IMR-90 (cell line): ENCODE measurements around the gene OPTC. TPM values are rescaled to one million over a fixed set of nuclear protein-coding genes. Genes with fewer than 3 reads are reported as not detected.

Experiments
- ATAC-seq: fragments of 200-7000 bp; cut with Tn5 transposase; 2 replicates; pipeline ENCODE4 v1.9.1; 2020; ENCODE audit warnings: low read depth, mild to moderate bottlenecking, moderate library complexity
- BruUV-seq: library from RNA; stranded (reverse); fragments of 400-500 nt; replicated peaks from 2 replicates; lab custom pipeline; 2021; lab: Mats Ljungman, UMichigan
- CTCF ChIA-PET: fragments of 300-600 bp; formaldehyde crosslinking; extraction: SDS; loops from one replicate; lab custom pipeline; 2021; ENCODE audit warnings: antibody characterized with exemption; lab: Yijun Ruan, JAX
- POLR2A ChIA-PET: fragments of 300-600 bp; sonication (Branson Sonifier 250); formaldehyde crosslinking; loops from one replicate; lab custom pipeline; 2022; ENCODE audit warnings: antibody characterized with exemption; ENCODE audit not compliant: unreplicated experiment; lab: Charles Lee
- DNase-seq: peaks from one replicate; pipeline ENCODE4 v3.0.0; 2013
- H2AFZ ChIP-seq: replicated peaks from 2 replicates; pipeline ENCODE3; 2013; ENCODE audit warnings: low read length, mild to moderate bottlenecking; ENCODE audit not compliant: poor library complexity
- H2AK5ac ChIP-seq: 2 replicates; pipeline ENCODE4 v1.6.1; 2013; ENCODE audit warnings: low read depth, low read length, inconsistent platforms
- H2AK9ac ChIP-seq: replicated peaks from 2 replicates; pipeline ENCODE3; 2013; ENCODE audit warnings: mild to moderate bottlenecking, low read depth, low read length, moderate library complexity; ENCODE audit not compliant: poor library complexity
- H2BK120ac ChIP-seq: 2 replicates; pipeline ENCODE4 v1.6.1; 2013; ENCODE audit warnings: low read depth, low read length, inconsistent platforms
- H2BK15ac ChIP-seq: 3 replicates; pipeline ENCODE4 v1.6.1; 2013; ENCODE audit warnings: low read depth, low read length, inconsistent platforms
- H2BK20ac ChIP-seq: 2 replicates; pipeline ENCODE4 v1.6.1; 2013; ENCODE audit warnings: low read depth, mild to moderate bottlenecking, inconsistent platforms, low read length, moderate library complexity
- H2BK5ac ChIP-seq: 2 replicates; pipeline ENCODE4 v1.6.1; 2013; ENCODE audit warnings: mild to moderate bottlenecking, low read depth, low read length, inconsistent platforms; ENCODE audit not compliant: poor library complexity, severe bottlenecking
- H3K14ac ChIP-seq: replicated peaks from 2 replicates; pipeline ENCODE4 v1.6.1; 2013; ENCODE audit warnings: low read depth, low read length, inconsistent platforms
- H3K18ac ChIP-seq: 2 replicates; pipeline ENCODE4 v1.6.1; 2013; ENCODE audit warnings: low read depth, low read length, control low read depth
- H3K23ac ChIP-seq: 2 replicates; pipeline ENCODE4 v1.6.1; 2013; ENCODE audit warnings: low read depth, low read length, inconsistent platforms
- H3K27ac ChIP-seq: 2 replicates; pipeline ENCODE4 v1.5.1; 2013; ENCODE audit warnings: mild to moderate bottlenecking, control low read depth, low read length; ENCODE audit not compliant: insufficient read depth
- H3K27me3 ChIP-seq: 2 replicates; pipeline ENCODE4 v1.6.1; 2013; ENCODE audit warnings: low read length; ENCODE audit not compliant: control insufficient read depth, insufficient read depth
- H3K36me3 ChIP-seq: 2 replicates; pipeline ENCODE4 v1.6.1; 2013; ENCODE audit warnings: low read length, mixed read lengths; ENCODE audit not compliant: control insufficient read depth, insufficient read depth
- H3K4ac ChIP-seq: 2 replicates; pipeline ENCODE4 v1.6.1; 2013; ENCODE audit warnings: low read depth, low read length, inconsistent platforms
- H3K4me1 ChIP-seq: 2 replicates; pipeline ENCODE4 v1.6.1; 2013; ENCODE audit warnings: low read length, mixed read lengths; ENCODE audit not compliant: control insufficient read depth, insufficient read depth
- H3K4me2 ChIP-seq: 2 replicates; pipeline ENCODE4 v1.6.1; 2013; ENCODE audit warnings: low read depth, mild to moderate bottlenecking, control low read depth, low read length, moderate library complexity
- H3K4me3 ChIP-seq: 2 replicates; pipeline ENCODE4 v1.5.1; 2013; ENCODE audit warnings: low read depth, mild to moderate bottlenecking, control low read depth, low read length, moderate library complexity; ENCODE audit not compliant: insufficient read depth
- H3K56ac ChIP-seq: 2 replicates; pipeline ENCODE4 v1.6.1; 2013; ENCODE audit warnings: low read length, inconsistent platforms; ENCODE audit not compliant: insufficient read depth; ENCODE audit errors: extremely low read depth
- H3K79me1 ChIP-seq, 2 experiments: 2 replicates each; pipeline ENCODE4 v1.6.1; 2013; ENCODE audit warnings: low read length in 2 of 2, inconsistent platforms in 1 of 2, low read depth in 1 of 2
- H3K9ac ChIP-seq: 2 replicates; pipeline ENCODE4 v1.6.1; 2013; ENCODE audit warnings: low read depth, low read length, control low read depth
- H3K9me1 ChIP-seq: 2 replicates; pipeline ENCODE4 v1.6.1; 2013; ENCODE audit warnings: low read length, inconsistent platforms; ENCODE audit not compliant: insufficient read depth
- H3K9me3 ChIP-seq: 2 replicates; pipeline ENCODE4 v1.6.1; 2013; ENCODE audit warnings: low read length; ENCODE audit not compliant: control insufficient read depth, insufficient read depth
- H4K20me1 ChIP-seq: 2 replicates; pipeline ENCODE4 v1.6.1; 2013; ENCODE audit warnings: low read length, inconsistent platforms; ENCODE audit not compliant: insufficient read depth
- H4K5ac ChIP-seq: 2 replicates; pipeline ENCODE4 v1.6.1; 2013; ENCODE audit warnings: mild to moderate bottlenecking, low read depth, low read length, control low read depth
- H4K8ac ChIP-seq, 2 experiments: 2 replicates each; pipeline ENCODE4 v1.6.1; 2013; ENCODE audit warnings: low read depth in 2 of 2, low read length in 2 of 2, control low read depth in 1 of 2, inconsistent platforms in 1 of 2
- H4K91ac ChIP-seq: 2 replicates; pipeline ENCODE4 v1.6.1; 2013; ENCODE audit warnings: low read depth, low read length, inconsistent platforms; ENCODE audit not compliant: insufficient read depth
- CEBPB ChIP-seq: IDR thresholded peaks from 2 replicates; pipeline ENCODE4 v1.6.1; 2012; ENCODE audit warnings: low read depth, low read length, improper control_type of control experiment
- CTCF ChIP-seq: conservative IDR thresholded peaks from 2 replicates; pipeline ENCODE4 v1.5.1; 2012; ENCODE audit warnings: mild to moderate bottlenecking, low read depth, low read length, improper control_type of control experiment
- FOS ChIP-seq: fragments of 150-350 bp; IDR thresholded peaks from 2 replicates; pipeline ENCODE4 v1.6.1; 2016; ENCODE audit warnings: low read depth, low read length
- MAFK ChIP-seq: IDR thresholded peaks from 2 replicates; pipeline ENCODE4 v1.6.1; 2012; ENCODE audit warnings: low read depth, low read length, improper control_type of control experiment
- NFE2L2 ChIP-seq: fragments of 150-350 bp; IDR thresholded peaks from 2 replicates; pipeline ENCODE4 v1.6.1; 2016; ENCODE audit warnings: low read depth, mild to moderate bottlenecking, low read length
- RAD21 ChIP-seq: IDR thresholded peaks from 2 replicates; pipeline ENCODE4 v1.6.1; 2012; ENCODE audit warnings: low read length, improper control_type of control experiment
- SMC3 ChIP-seq: fragments of 150-350 bp; IDR thresholded peaks from 2 replicates; pipeline ENCODE4 v1.6.1; 2016; ENCODE audit warnings: low read depth, mild to moderate bottlenecking, antibody characterized with exemption, low read length, moderate library complexity
- WGBS, 2 experiments: methylation state at CpG; one replicate each; pipeline versions ENCODE4 v1.1.5 to v1.1.7; 2013; ENCODE audit warnings: missing lambda C conversion rate in 2 of 2; ENCODE audit not compliant: insufficient read length in 1 of 2; ENCODE audit errors: extremely low coverage in 2 of 2; 5-methylcytosine and 5-hydroxymethylcytosine counted together
- dilution Hi-C: fragments of 300-500 bp; cut with HindIII; formaldehyde crosslinking; loops from one replicate; pipeline ENCODE4 v1.14.3; 2018; ENCODE audit warnings: low sequenced_read_pairs; ENCODE audit not compliant: unreplicated experiment
- in situ Hi-C: fragments of 300-500 bp; cut with MboI; formaldehyde crosslinking; loops from 3 replicates; pipeline ENCODE4 v1.14.3; 2019; ENCODE audit warnings: low sequenced_read_pairs, inconsistent platforms, mixed read lengths
- intact Hi-C: fragments of 100-400 bp; cut with micrococcal nuclease; formaldehyde crosslinking; loops from 2 replicates; pipeline ENCODE4 v1.10.0; 2022
- polyA plus RNA-seq, 3 experiments: library from polyadenylated mRNA; depleted of rRNA; stranded (reverse); fragments of >200 nt; gene quantifications; 2 replicates each; pipeline ENCODE4 v1.2.3, GENCODE V29; 2012; ENCODE audit warnings: low replicate concordance in 1 of 3
- total RNA-seq: library from RNA; depleted of rRNA; stranded (reverse); fragments of >200 nt; gene quantifications from 2 replicates; pipeline ENCODE4 v1.2.3, GENCODE V29; 2012

The OPTC gene
- total and polyA plus RNA-seq, 2 of the 4 experiments (the other 2 are of a cell fraction) = not detected

- peak overlapping the region; percentile 92 for H3K4ac ChIP-seq
- DNase-seq = peak; percentile 89
- no peak overlapping the region; the same call in 1 of the 2 replicates for H3K4me2 ChIP-seq
- H3K4me3 ChIP-seq = no peak overlapping the region
- peak overlapping the region; percentile 97 for H2BK5ac ChIP-seq
- H3K56ac ChIP-seq = no peak overlapping the region; the same call in 1 of the 2 replicates
- H2AFZ ChIP-seq = no peak overlapping the region
- intact Hi-C loops (loop anchor here (2.0 kb wide), 1 partner anchor 20 kb away; no protein-coding TSS in a partner anchor), in situ Hi-C loops (no loop called here), dilution Hi-C loops (no loop called here)
- no TSS peak for BruUV-seq
- ChIA-PET CTCF (interaction anchor here (0.7 kb wide), 1 partner anchor 60 kb away, joined by 3 read pairs; no protein-coding TSS in a partner anchor), POLR2A (no interaction called here)
- peaks cover 29% of the 10 kb centered on the region for H3K9me1 ChIP-seq
- H2BK120ac ChIP-seq = peak overlapping the region; percentile 97
- peak overlapping the region; percentile 85 for H2BK15ac ChIP-seq
- H2BK20ac ChIP-seq = peak overlapping the region; percentile 89
- peak overlapping the region; percentile 92; the same call in 1 of the 2 replicates for H3K23ac ChIP-seq
- H4K20me1 ChIP-seq = no peaks in the 10 kb centered on the region
- peak overlapping the region; percentile 19; the same call in 1 of the 2 replicates for H4K5ac ChIP-seq
- no peaks in the 10 kb centered on the region for H3K27me3 ChIP-seq
- peak overlapping the region; percentile 44 for H2AK9ac ChIP-seq
- H3K79me1 ChIP-seq = peaks cover 4 to 11% of the 10 kb centered on the region in 2 experiments; a peak in 1 of 4 replicates
- peak; percentile 33 for ATAC-seq
- peaks cover 30% of the 10 kb centered on the region for H3K4me1 ChIP-seq
- TF ChIP-seq CEBPB = peak; percentile 99
- peak; percentile 11; the same call in 1 of the 2 replicates for TF ChIP-seq RAD21
- no peak for TF ChIP-seq SMC3
- TF ChIP-seq MAFK = peak; percentile 22; the same call in 1 of the 2 replicates
- TF ChIP-seq NFE2L2 = peak; percentile 21; the same call in 1 of the 2 replicates
- TF ChIP-seq CTCF = no peak
- TF ChIP-seq FOS = peak; percentile 82
- peak overlapping the region; percentile 69 for H3K14ac ChIP-seq
- H3K9me3 ChIP-seq = no peaks in the 10 kb centered on the region
- H2AK5ac ChIP-seq = peak overlapping the region; percentile 95
- peak overlapping the region; percentile 70 to 84; a peak in 3 of 4 replicates for H4K8ac ChIP-seq
- 50% methylated on average over 2 of the region's 3 CpGs; no CpG with 5 or more reads in 1 of the 2 experiments for WGBS, 2 experiments
- H3K36me3 ChIP-seq = no peaks in the 10 kb centered on the region
- H4K91ac ChIP-seq = peak overlapping the region; percentile 90
- H3K18ac ChIP-seq = peak overlapping the region; percentile 81
- no peak overlapping the region for H3K9ac ChIP-seq
- H3K27ac ChIP-seq = peak overlapping the region; percentile 73
Measured at GRCh38 chr1:203536980-203537455, 43.1 kb downstream of the OPTC start.
